ENCODE data around the gene RASEF. TPM values are rescaled to one million over a fixed set of nuclear protein-coding genes. Genes with fewer than 3 reads are reported as not detected.
"Not testable (repeated sequence)": the region's sequence is repeated elsewhere in the genome, so short reads cannot be mapped to it uniquely, and the experiment has no call there.

The RASEF gene
- total RNA-seq, 1 experiment from 2014 or later: 2.2 TPM

DNA sequence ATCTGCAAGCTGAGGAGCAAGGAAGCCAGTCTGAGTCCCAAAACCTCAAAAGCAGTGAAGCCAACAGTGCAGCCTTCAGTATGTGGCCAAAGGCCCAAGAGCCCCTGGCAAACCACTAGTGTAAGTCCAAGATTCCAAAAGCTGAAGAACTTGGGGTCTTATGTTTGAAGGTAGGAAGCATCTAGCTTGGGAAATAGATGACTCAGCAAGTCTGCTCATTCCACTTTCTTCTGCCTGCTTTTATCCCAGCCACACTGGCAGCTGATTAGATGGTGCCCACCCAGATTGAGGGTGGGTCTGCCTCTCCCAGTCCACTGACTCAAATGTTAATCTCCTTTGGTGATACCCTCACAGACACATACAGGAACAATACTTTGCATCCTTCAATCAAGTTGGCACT is 9.6 kb upstream of the RASEF start:
- not testable (repeated sequence) for H3K9me3 Mint-ChIP-seq; H2BK5ac ChIP-seq (ENCODE audit: insufficient read length, low read length); H3K27me3 Mint-ChIP-seq (ENCODE audit: low read depth); H3K18ac ChIP-seq (ENCODE audit: insufficient read length, low read depth, low read length); H4K8ac ChIP-seq (replicated peaks; ENCODE audit: insufficient read length, low read depth, low read length); H2AFZ ChIP-seq (ENCODE audit: low read length); H3K9ac ChIP-seq (ENCODE audit: extremely low read depth, insufficient read length, low read length); H2BK20ac ChIP-seq (ENCODE audit: low read depth, low read length, poor library complexity, severe bottlenecking); H3K9me3 ChIP-seq (ENCODE audit: control insufficient read depth, low read depth, low read length); H3K23me2 ChIP-seq (ENCODE audit: insufficient read length, low read depth, low read length, poor library complexity, severe bottlenecking); H3K4ac ChIP-seq (ENCODE audit: low read depth, low read length); H3T11ph ChIP-seq (ENCODE audit: low read length); H3K79me1 ChIP-seq (ENCODE audit: insufficient read depth, low read depth, low read length, poor library complexity, severe bottlenecking); H2BK12ac ChIP-seq (ENCODE audit: insufficient read length, low read depth, low read length); H4K20me1 ChIP-seq (ENCODE audit: control insufficient read depth, insufficient read depth, insufficient read length); H3K56ac ChIP-seq (ENCODE audit: insufficient read length, low read depth, low read length); H4K91ac ChIP-seq (ENCODE audit: insufficient read length, low read depth, low read length); H3K79me2 ChIP-seq (ENCODE audit: insufficient read depth, low read length); H3K14ac ChIP-seq (ENCODE audit: insufficient read depth, low read length); H3K4me2 ChIP-seq (ENCODE audit: insufficient read depth, insufficient read length, low read length); DNase-seq; H3K27me3 ChIP-seq (ENCODE audit: insufficient read depth, low read length); H3K4me3 Mint-ChIP-seq; H2BK15ac ChIP-seq (ENCODE audit: low read depth, low read length); H3K27ac ChIP-seq (ENCODE audit: insufficient read length, low read depth, low read length); H2BK120ac ChIP-seq (ENCODE audit: low read depth, low read length, poor library complexity, severe bottlenecking); H3K27ac Mint-ChIP-seq; H3K36me3 Mint-ChIP-seq (ENCODE audit: insufficient read depth in 1 of 3, low read depth in 3 of 3); H3K23ac ChIP-seq (ENCODE audit: insufficient read length, low read depth, low read length); H2AK5ac ChIP-seq (ENCODE audit: insufficient read length, low read length); H3K4me1 ChIP-seq (ENCODE audit: insufficient read depth, low read length); H3K4me1 Mint-ChIP-seq; H4K5ac ChIP-seq (ENCODE audit: insufficient read length, low read depth, low read length)

Measured in H9 (cell line).